Liver (tissue), 9 donors: ENCODE results near the gene NBAS. TPM values are rescaled to one million over a fixed set of nuclear protein-coding genes. Genes with fewer than 3 reads are reported as not detected.

Experiments
- DNase-seq: peaks from one replicate; pipeline ENCODE4 v3.0.0-alpha.2; 2017; ENCODE audit warnings: low spot score
- H3K27ac ChIP-seq, 2 donors: one replicate each; pipeline ENCODE4 v1.7.0; 2013; ENCODE audit warnings: inconsistent platforms in 2 of 2, low read length in 2 of 2, control low read depth in 1 of 2, low read depth in 1 of 2, mild to moderate bottlenecking in 1 of 2
- H3K27me3 ChIP-seq, 4 donors: one replicate each; pipeline versions ENCODE4 v1.6.1 to v1.7.0; 2013; ENCODE audit warnings: low read length in 3 of 4, inconsistent platforms in 1 of 4, mild to moderate bottlenecking in 1 of 4, moderate library complexity in 1 of 4; ENCODE audit not compliant: control insufficient read depth in 4 of 4, insufficient read depth in 4 of 4
- H3K36me3 ChIP-seq, 4 donors: one replicate each; pipeline versions ENCODE4 v1.6.1 to v1.7.0; 2013; ENCODE audit warnings: low read length in 3 of 4, mild to moderate bottlenecking in 3 of 4, low read depth in 1 of 4, moderate library complexity in 1 of 4; ENCODE audit not compliant: control insufficient read depth in 4 of 4, insufficient read depth in 3 of 4
- H3K4me1 ChIP-seq, 4 donors: one replicate each; pipeline versions ENCODE4 v1.6.1 to v1.7.0; 2013; ENCODE audit warnings: low read length in 3 of 4, mild to moderate bottlenecking in 3 of 4, moderate library complexity in 1 of 4; ENCODE audit not compliant: control insufficient read depth in 4 of 4, insufficient read depth in 4 of 4
- H3K4me3 ChIP-seq, 3 donors: one replicate each; pipeline versions ENCODE4 v1.6.1 to v1.7.0; 2013; ENCODE audit warnings: low read length in 3 of 3, control low read depth in 1 of 3, low read depth in 1 of 3, mild to moderate bottlenecking in 1 of 3
- H3K9ac ChIP-seq, 2 donors: one replicate each; pipeline ENCODE4 v1.7.0; 2013; ENCODE audit warnings: low read length in 2 of 2, mild to moderate bottlenecking in 2 of 2, moderate library complexity in 2 of 2, control low read depth in 1 of 2, low read depth in 1 of 2
- H3K9me3 ChIP-seq, 4 donors: one replicate each; pipeline versions ENCODE4 v1.6.1 to v1.7.0; 2013; ENCODE audit warnings: low read length in 3 of 4; ENCODE audit not compliant: control insufficient read depth in 4 of 4
- ATF3 ChIP-seq: IDR thresholded peaks from 2 replicates; pipeline ENCODE4 v1.6.1; 2016; ENCODE audit warnings: antibody characterized with exemption
- CTCF ChIP-seq: fragments of 150-350 bp; IDR thresholded peaks from 2 replicates; pipeline ENCODE4 v1.5.1; 2017; ENCODE audit warnings: improper control_type of control experiment, low read depth, low read length; ENCODE audit not compliant: missing input control
- EGR1 ChIP-seq, 2 donors: IDR thresholded peaks; 2 replicates each; pipeline ENCODE4 v1.6.1; 2016 to 2018; ENCODE audit warnings: antibody characterized with exemption in 2 of 2, low read depth in 2 of 2
- FOXA1 ChIP-seq: IDR thresholded peaks from 2 replicates; pipeline ENCODE4 v1.6.1; 2016; ENCODE audit warnings: antibody characterized with exemption
- FOXA2 ChIP-seq: IDR thresholded peaks from 2 replicates; pipeline ENCODE4 v1.6.1; 2016; ENCODE audit warnings: antibody characterized with exemption
- GABPA ChIP-seq, 2 donors: IDR thresholded peaks in 1 of 2; conservative IDR thresholded peaks in 1 of 2; 2 replicates each; pipeline ENCODE4 v1.6.1; 2016; ENCODE audit warnings: antibody characterized with exemption in 2 of 2, mild to moderate bottlenecking in 1 of 2, moderate library complexity in 1 of 2
- HNF4A ChIP-seq, 2 donors: conservative IDR thresholded peaks; 2 replicates each; pipeline ENCODE4 v1.6.1; 2016; ENCODE audit warnings: antibody characterized with exemption in 2 of 2, mild to moderate bottlenecking in 2 of 2
- HNF4G ChIP-seq: IDR thresholded peaks from 2 replicates; pipeline ENCODE4 v1.6.1; 2016; ENCODE audit warnings: antibody characterized with exemption
- JUND ChIP-seq, 2 donors: IDR thresholded peaks; 2 replicates each; pipeline ENCODE4 v1.6.1; 2016; ENCODE audit warnings: antibody characterized with exemption in 2 of 2
- MAX ChIP-seq: IDR thresholded peaks from 2 replicates; pipeline ENCODE4 v1.6.1; 2016; ENCODE audit warnings: antibody characterized with exemption
- NR2F2 ChIP-seq: IDR thresholded peaks from 2 replicates; pipeline ENCODE4 v1.6.1; 2016; ENCODE audit warnings: antibody characterized with exemption
- RAD21 ChIP-seq, 2 donors: IDR thresholded peaks; 2 replicates each; pipeline ENCODE4 v1.6.1; 2016; ENCODE audit warnings: antibody characterized with exemption in 2 of 2, mild to moderate bottlenecking in 2 of 2
- REST ChIP-seq: IDR thresholded peaks from 2 replicates; pipeline ENCODE4 v1.6.1; 2016; ENCODE audit warnings: antibody characterized with exemption, mild to moderate bottlenecking
- RXRA ChIP-seq, 2 donors: IDR thresholded peaks; 2 replicates each; pipeline ENCODE4 v1.6.1; 2017 to 2018; ENCODE audit warnings: antibody characterized with exemption in 2 of 2, mild to moderate bottlenecking in 1 of 2
- SP1 ChIP-seq: IDR thresholded peaks from 2 replicates; pipeline ENCODE4 v1.6.1; 2018; ENCODE audit warnings: antibody characterized with exemption, mild to moderate bottlenecking
- TAF1 ChIP-seq: conservative IDR thresholded peaks from 2 replicates; pipeline ENCODE4 v1.6.1; 2016; ENCODE audit warnings: antibody characterized with exemption, mild to moderate bottlenecking
- YY1 ChIP-seq: IDR thresholded peaks from 2 replicates; pipeline ENCODE4 v1.6.1; 2016; ENCODE audit warnings: antibody characterized with exemption, mild to moderate bottlenecking
- ZBTB33 ChIP-seq: IDR thresholded peaks from 2 replicates; pipeline ENCODE4 v1.6.1; 2016; ENCODE audit warnings: antibody characterized with exemption
- WGBS: extraction: QIAGEN DNeasy Blood & Tissue Kit; methylation state at CpG from one replicate; pipeline ENCODE4 v1.1.7; 2013; 5-methylcytosine and 5-hydroxymethylcytosine counted together
- polyA plus RNA-seq, 2 donors: library from polyadenylated mRNA; stranded (reverse) in 1 of 2; unstranded in 1 of 2; fragments of 200-250 nt in 1 of 2; fragments of >200 nt in 1 of 2; fragmentation: Nextera tagmentation in 1 of 2; extraction: Ambion mirVana in 1 of 2; gene quantifications; one replicate each; pipeline versions ENCODE4 v1.2.1 to v1.2.3, GENCODE V29; 2013 to 2015
- total RNA-seq, 2 donors: library from RNA; depleted of rRNA; stranded (reverse); fragments of >200 nt; gene quantifications; one replicate each; pipeline ENCODE4 v1.2.3, GENCODE V29; 2014
- donor health status: healthy.
- donor health status: healthy.
- donor health status: healthy.
- donor health status: healthy.
- donor health status: healthy.

Gene NBAS
- total and polyA plus RNA-seq, 4 donors: 10.5 to 40.0 (median 18.9) TPM

- Histone ChIP-seq H3K4me1 (peaks cover 3 to 18% (median 6%) of the 10 kb centered on the region in 4 donors), H3K27me3 (no peaks in the 10 kb centered on the region), H3K4me3 (no peak overlapping the region), H3K27ac (no peak overlapping the region), H3K9ac (no peak overlapping the region), H3K9me3 (no peaks in the 10 kb centered on the region), H3K36me3 (peaks cover 4 to 44% (median 42%) of the 10 kb centered on the region in 4 donors)
- 98% methylated on average over 6 of the region's 6 CpGs for WGBS
- TF ChIP-seq FOXA2 (no peak), HNF4G (no peak), ATF3 (no peak), SP1 (no peak), EGR1 (IDR thresholded peaks at IDR 0.05; ENCODE audit: low read depth in 2 of 2) (no peak), CTCF (no peak), ZBTB33 (no peak), REST (no peak), MAX (no peak), HNF4A (conservative IDR thresholded peaks at IDR 0.05) (no peak), NR2F2 (no peak), FOXA1 (no peak), RAD21 (IDR thresholded peaks at IDR 0.05) (no peak), RXRA (IDR thresholded peaks at IDR 0.05) (no peak), GABPA (IDR thresholded peaks at IDR 0.05 in 1 of 2, conservative IDR thresholded peaks at IDR 0.05 in 1 of 2) (no peak), TAF1 (no peak), JUND (IDR thresholded peaks at IDR 0.05) (no peak), YY1 (no peak)
- DNase-seq: no peak
Measured at GRCh38 chr2:15595342-15595905, 34.3 kb upstream of the NBAS start.
